ENCODE measurements around the gene ADAM10. TPM values are rescaled to one million over a fixed set of nuclear protein-coding genes. Genes with fewer than 3 reads are reported as not detected.

The ADAM10 gene
- polyA plus RNA-seq, 1 donor (not counting 4 experiments of a cell fraction or from before 2014, with no cell fraction given) = 198 TPM

- no peak for FAIRE-seq
- H3K4me2 ChIP-seq (ENCODE audit: control insufficient read depth, extremely low read depth, insufficient read depth, low read depth, low read length) = no peak overlapping the region
- H3K4me1 ChIP-seq (ENCODE audit: control insufficient read depth, extremely low read depth, insufficient read depth, low read length) = peaks cover 54% of the 10 kb centered on the region
These were observed 16.7 kb downstream of the ADAM10 start for GRCh38 chr15:58732625-58733363.

DNA sequence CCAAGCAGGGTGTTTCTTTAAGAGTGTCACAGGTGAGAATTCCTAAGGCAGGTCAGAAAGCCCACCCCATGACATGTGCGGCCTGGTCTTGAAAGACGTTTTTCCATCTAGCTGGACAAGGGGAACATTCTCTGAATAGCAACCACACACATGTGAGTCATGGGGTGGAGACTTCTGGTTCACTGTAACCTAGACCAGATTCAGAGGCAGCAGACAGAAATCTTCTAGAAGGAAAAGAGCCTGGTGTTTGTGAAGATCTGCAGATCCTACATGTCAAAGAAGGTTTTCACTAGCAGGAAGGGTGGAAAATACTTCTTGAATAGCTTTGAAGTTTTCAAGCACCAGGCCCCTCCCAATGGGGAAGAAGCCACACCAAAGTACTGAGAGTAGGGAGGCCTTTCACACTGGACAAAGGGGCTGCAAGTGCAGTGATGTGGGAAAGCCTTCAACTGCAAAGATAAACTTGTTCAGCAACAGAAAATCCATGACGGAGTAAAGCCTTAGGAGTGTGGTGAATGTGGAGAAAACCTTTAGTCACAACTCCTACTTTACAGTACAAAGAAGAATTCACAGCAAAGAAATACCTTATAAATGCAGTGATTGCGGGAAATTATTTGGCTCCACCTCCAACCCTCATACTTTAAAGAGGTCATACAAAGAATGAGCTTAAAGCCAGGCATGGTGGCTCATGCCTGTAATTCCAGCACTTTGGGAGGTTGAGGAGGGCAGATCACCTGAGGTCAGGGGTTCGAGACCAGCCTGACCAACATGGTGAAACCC, 17.6 kb downstream of the ADAM10 start:
- dilution Hi-C loops (cut with MboI; ENCODE audit: extremely low pct_ligation_motif_present, low sequenced_read_pairs) = no loop called here
- H4K20me1 ChIP-seq (ENCODE audit: control insufficient read depth, extremely low read depth, insufficient read depth, low read length) = peaks cover 3% of the 10 kb centered on the region
- FAIRE-seq = peak; percentile 89
- H3K27me3 ChIP-seq (ENCODE audit: control insufficient read depth, extremely low read depth, insufficient read depth, low read length) = no peaks in the 10 kb centered on the region
- no peak overlapping the region for H3K4me3 ChIP-seq (ENCODE audit: control insufficient read depth in 2 of 3, extremely low read depth in 1 of 3, insufficient read depth in 2 of 3, low read depth in 1 of 3, low read length in 3 of 3)
- DNase-seq (ENCODE audit: low read depth, low spot score) = no peak
- peaks cover 48% of the 10 kb centered on the region for H3K4me1 ChIP-seq (ENCODE audit: control insufficient read depth, extremely low read depth, insufficient read depth, low read length)
- H3K9me3 ChIP-seq (ENCODE audit: control insufficient read depth, low read depth, low read length) = no peaks in the 10 kb centered on the region
- peaks cover 96% of the 10 kb centered on the region for H3K79me2 ChIP-seq (ENCODE audit: control insufficient read depth, insufficient read depth, low read length)
- H3K36me3 ChIP-seq (ENCODE audit: control insufficient read depth in 2 of 2, extremely low read depth in 1 of 2, insufficient read depth in 2 of 2, low read length in 2 of 2) = no peaks in the 10 kb centered on the region
- TF ChIP-seq, protein P1, sequence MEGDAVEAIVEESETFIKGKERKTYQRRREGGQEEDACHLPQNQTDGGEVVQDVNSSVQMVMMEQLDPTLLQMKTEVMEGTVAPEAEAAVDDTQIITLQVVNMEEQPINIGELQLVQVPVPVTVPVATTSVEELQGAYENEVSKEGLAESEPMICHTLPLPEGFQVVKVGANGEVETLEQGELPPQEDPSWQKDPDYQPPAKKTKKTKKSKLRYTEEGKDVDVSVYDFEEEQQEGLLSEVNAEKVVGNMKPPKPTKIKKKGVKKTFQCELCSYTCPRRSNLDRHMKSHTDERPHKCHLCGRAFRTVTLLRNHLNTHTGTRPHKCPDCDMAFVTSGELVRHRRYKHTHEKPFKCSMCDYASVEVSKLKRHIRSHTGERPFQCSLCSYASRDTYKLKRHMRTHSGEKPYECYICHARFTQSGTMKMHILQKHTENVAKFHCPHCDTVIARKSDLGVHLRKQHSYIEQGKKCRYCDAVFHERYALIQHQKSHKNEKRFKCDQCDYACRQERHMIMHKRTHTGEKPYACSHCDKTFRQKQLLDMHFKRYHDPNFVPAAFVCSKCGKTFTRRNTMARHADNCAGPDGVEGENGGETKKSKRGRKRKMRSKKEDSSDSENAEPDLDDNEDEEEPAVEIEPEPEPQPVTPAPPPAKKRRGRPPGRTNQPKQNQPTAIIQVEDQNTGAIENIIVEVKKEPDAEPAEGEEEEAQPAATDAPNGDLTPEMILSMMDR (optimal IDR thresholded peaks at IDR 0.05 in 1 of 3, IDR thresholded peaks at IDR 0.05 in 1 of 3, conservative IDR thresholded peaks at IDR 0.05 in 1 of 3; ENCODE audit: extremely low read depth in 1 of 3, insufficient read depth in 2 of 3, low read length in 3 of 3) = no peak
- TF ChIP-seq EZH2 (IDR thresholded peaks at IDR 0.05; ENCODE audit: low read length) = no peak
- no peak overlapping the region for H3K9ac ChIP-seq (ENCODE audit: control insufficient read depth, extremely low read depth, insufficient read depth, low read length)
- H3K4me2 ChIP-seq (ENCODE audit: control insufficient read depth, extremely low read depth, insufficient read depth, low read depth, low read length) = peak overlapping the region; percentile 42
- peaks cover 3% of the 10 kb centered on the region for H3K9me1 ChIP-seq (ENCODE audit: control insufficient read depth, extremely low read depth, insufficient read depth, low read length)
- H3K27ac ChIP-seq (ENCODE audit: control insufficient read depth, insufficient read depth, low read length) = peak overlapping the region; percentile 65
- H2AFZ ChIP-seq (ENCODE audit: control insufficient read depth, low read length) = no peak overlapping the region

More at GRCh38 chr15:58732625-58733363, 16.7 kb downstream of the ADAM10 start:
- peaks cover 96% of the 10 kb centered on the region for H3K79me2 ChIP-seq (ENCODE audit: control insufficient read depth, insufficient read depth, low read length)
- H3K36me3 ChIP-seq (ENCODE audit: control insufficient read depth in 2 of 2, extremely low read depth in 1 of 2, insufficient read depth in 2 of 2, low read length in 2 of 2) = no peaks in the 10 kb centered on the region
- TF ChIP-seq, protein P1 (optimal IDR thresholded peaks at IDR 0.05 in 1 of 3, IDR thresholded peaks at IDR 0.05 in 1 of 3, conservative IDR thresholded peaks at IDR 0.05 in 1 of 3; ENCODE audit: extremely low read depth in 1 of 3, insufficient read depth in 2 of 3, low read length in 3 of 3) = no peak
- no peak for TF ChIP-seq EZH2 (IDR thresholded peaks at IDR 0.05; ENCODE audit: low read length)
- DNase-seq (ENCODE audit: low read depth, low spot score) = no peak
- H3K27me3 ChIP-seq (ENCODE audit: control insufficient read depth, extremely low read depth, insufficient read depth, low read length) = no peaks in the 10 kb centered on the region
- H3K27ac ChIP-seq (ENCODE audit: control insufficient read depth, insufficient read depth, low read length) = no peak overlapping the region
- no peak overlapping the region for H3K9ac ChIP-seq (ENCODE audit: control insufficient read depth, extremely low read depth, insufficient read depth, low read length)
- dilution Hi-C loops (cut with MboI; ENCODE audit: extremely low pct_ligation_motif_present, low sequenced_read_pairs) = no loop called here
- no peak overlapping the region for H3K4me3 ChIP-seq (ENCODE audit: control insufficient read depth in 2 of 3, extremely low read depth in 1 of 3, insufficient read depth in 2 of 3, low read depth in 1 of 3, low read length in 3 of 3)
- peaks cover 3% of the 10 kb centered on the region for H4K20me1 ChIP-seq (ENCODE audit: control insufficient read depth, extremely low read depth, insufficient read depth, low read length)
- no peaks in the 10 kb centered on the region for H3K9me3 ChIP-seq (ENCODE audit: control insufficient read depth, low read depth, low read length)
- no peak overlapping the region for H2AFZ ChIP-seq (ENCODE audit: control insufficient read depth, low read length)
- H3K9me1 ChIP-seq (ENCODE audit: control insufficient read depth, extremely low read depth, insufficient read depth, low read length) = peaks cover 3% of the 10 kb centered on the region
